A549 (cell line): Measurements from ENCODE around the gene S100A4. TPM values are rescaled to one million over a fixed set of nuclear protein-coding genes. Genes with fewer than 3 reads are reported as not detected.
A peak's percentile ranks its signal among the peaks of the same experiment; 100 is the strongest.

Experiments used
- ATAC-seq, 2 experiments: fragments of 200-7000 bp in 1 of 2; fragments of >200 bp in 1 of 2; cut with Nextera tagmentation in 1 of 2; cut with Tn5 transposase in 1 of 2; 3 replicates each; pipeline versions ENCODE4 v1.8.0 to v1.9.1; 2018 to 2020; ENCODE audit warnings: mild to moderate bottlenecking in 1 of 2, moderate library complexity in 1 of 2
- CTCF ChIA-PET: fragments of 300-600 bp; sonication (Branson Sonifier 250); formaldehyde crosslinking; extraction: SDS; loops from one replicate; lab custom pipeline; 2021; ENCODE audit warnings: antibody characterized with exemption, inconsistent platforms; lab: Yijun Ruan, JAX
- POLR2A ChIA-PET: fragments of 350-600 bp; formaldehyde crosslinking; extraction: SDS; loops from one replicate; lab custom pipeline; 2021; ENCODE audit warnings: antibody characterized with exemption, inconsistent platforms; lab: Yijun Ruan, JAX
- DNase-seq, 2 experiments: peaks; one replicate each; pipeline versions ENCODE4 v3.0.0 to v3.0.0-alpha.2; 2011 to 2016; ENCODE audit warnings: low read depth in 1 of 2, low spot score in 1 of 2
- FAIRE-seq: peaks from 2 replicates; lab custom pipeline; 2011; peaks lifted over from hg19 to GRCh38; lab: Jason Lieb, UNC
- H3K27ac ChIP-seq, 2 experiments: fragments of >200 bp; sonication (Bioruptor Twin); formaldehyde crosslinking; 3 replicates each; pipeline ENCODE4 v1.5.1; 2016 to 2017
- H3K4me1 ChIP-seq: fragments of >200 bp; sonication (Bioruptor Twin); formaldehyde crosslinking; 3 replicates; pipeline ENCODE4 v1.6.1; 2016
- H3K4me2 ChIP-seq: fragments of >200 bp; sonication (Bioruptor Twin); formaldehyde crosslinking; 3 replicates; pipeline ENCODE4 v1.6.1; 2016
- H3K4me3 ChIP-seq: fragments of >200 bp; sonication (Bioruptor Twin); formaldehyde crosslinking; 3 replicates; pipeline ENCODE4 v1.5.1; 2016
- H3K9me3 ChIP-seq: fragments of >200 bp; sonication (Bioruptor Twin); formaldehyde crosslinking; 3 replicates; pipeline ENCODE4 v1.6.1; 2016
- BHLHE40 ChIP-seq: IDR thresholded peaks from 2 replicates; pipeline ENCODE4 v1.6.1; 2012; ENCODE audit warnings: low read depth, low read length, inconsistent platforms
- CBX2 ChIP-seq: fragments of 200-600 bp; sonication (generic); IDR thresholded peaks from 2 replicates; pipeline ENCODE4 v1.6.1; 2016; ENCODE audit warnings: low read depth, mild to moderate bottlenecking, borderline replicate concordance
- CBX8 ChIP-seq: fragments of 200-600 bp; sonication (generic); IDR thresholded peaks from 2 replicates; pipeline ENCODE4 v1.6.1; 2016
- CEBPB ChIP-seq, 2 experiments: fragments of >200 bp in 1 of 2; sonication (Bioruptor Twin) in 1 of 2; formaldehyde crosslinking in 1 of 2; IDR thresholded peaks; 2 replicates each; pipeline ENCODE4 v1.6.1; 2012 to 2016
- CHD4 ChIP-seq: fragments of 200-600 bp; sonication (generic); IDR thresholded peaks from 2 replicates; pipeline ENCODE4 v1.6.1; 2016; ENCODE audit warnings: antibody characterized with exemption, mild to moderate bottlenecking, borderline replicate concordance
- EHMT2 ChIP-seq: fragments of 200-600 bp; sonication (generic); IDR thresholded peaks from 2 replicates; pipeline ENCODE4 v1.6.1; 2016; ENCODE audit warnings: antibody characterized with exemption, low read depth, mild to moderate bottlenecking, moderate library complexity
- EP300 ChIP-seq, 2 experiments: fragments of >200 bp; sonication (Bioruptor Twin); formaldehyde crosslinking; IDR thresholded peaks; 2 replicates in 1 of 2; 3 replicates in 1 of 2; pipeline ENCODE4 v1.6.1; 2016 to 2017
- FOSB ChIP-seq: fragments of 250-450 bp; sonication (Bioruptor Pico); IDR thresholded peaks from 2 replicates; pipeline ENCODE4 v1.5.0; 2020; ENCODE audit warnings: mild to moderate bottlenecking, moderate library complexity
- GATA3 ChIP-seq: IDR thresholded peaks from 2 replicates; pipeline ENCODE4 v1.6.1; 2012; ENCODE audit warnings: borderline replicate concordance
- HEYL ChIP-seq: fragments of 250-450 bp; sonication (Bioruptor Pico); IDR thresholded peaks from 2 replicates; pipeline ENCODE4 v1.8.0; 2021; ENCODE audit warnings: mild to moderate bottlenecking, moderate library complexity
- HOXA7 ChIP-seq: fragments of 250-450 bp; sonication (Bioruptor Pico); IDR thresholded peaks from 2 replicates; pipeline ENCODE4 v1.5.0; 2020; ENCODE audit warnings: mild to moderate bottlenecking, moderate library complexity
- HOXB5 ChIP-seq: fragments of 250-450 bp; sonication (Bioruptor Pico); IDR thresholded peaks from 2 replicates; pipeline ENCODE4 v1.5.0; 2020; ENCODE audit warnings: mild to moderate bottlenecking, moderate library complexity
- JUN ChIP-seq, 2 experiments: fragments of >200 bp; sonication (Bioruptor Twin); formaldehyde crosslinking; IDR thresholded peaks; 2 replicates in 1 of 2; 3 replicates in 1 of 2; pipeline ENCODE4 v1.6.1; 2016 to 2017
- KDM1A ChIP-seq: fragments of 200-600 bp; sonication (generic); IDR thresholded peaks from 2 replicates; pipeline ENCODE4 v1.6.1; 2016; ENCODE audit warnings: low read depth, mild to moderate bottlenecking
- MAFK ChIP-seq: fragments of 450-650 bp; IDR thresholded peaks from 2 replicates; pipeline ENCODE4 v1.6.1; 2014; ENCODE audit not compliant: partially characterized antibody
- MYC ChIP-seq: IDR thresholded peaks from 2 replicates; pipeline ENCODE4 v1.6.1; 2012; ENCODE audit warnings: mild to moderate bottlenecking, inconsistent platforms, low read length, improper control_type of control experiment, borderline replicate concordance
- NFE2L2 ChIP-seq: fragments of 150-350 bp; conservative IDR thresholded peaks from 2 replicates; pipeline ENCODE4 v1.6.1; 2014; ENCODE audit warnings: low read length
- NPAS2 ChIP-seq: fragments of 250-450 bp; sonication (Bioruptor Pico); IDR thresholded peaks from 2 replicates; pipeline ENCODE4 v1.8.0; 2022; ENCODE audit warnings: mild to moderate bottlenecking, moderate library complexity, borderline replicate concordance
- POLR2A ChIP-seq: IDR thresholded peaks from 2 replicates; pipeline ENCODE4 v1.6.1; 2012; ENCODE audit warnings: mild to moderate bottlenecking, low read length
- POLR2AphosphoS2 ChIP-seq: conservative IDR thresholded peaks from 2 replicates; pipeline ENCODE4 v1.6.1; 2012; ENCODE audit warnings: low read length, improper control_type of control experiment, inconsistent platforms
- RAD21 ChIP-seq, 2 experiments: fragments of >200 bp in 1 of 2; sonication (Bioruptor Twin) in 1 of 2; formaldehyde crosslinking in 1 of 2; IDR thresholded peaks in 1 of 2; conservative IDR thresholded peaks in 1 of 2; 2 replicates in 1 of 2; 3 replicates in 1 of 2; pipeline ENCODE4 v1.6.1; 2012 to 2018; ENCODE audit warnings: inconsistent platforms in 1 of 2
- RFX5 ChIP-seq: fragments of 450-650 bp; IDR thresholded peaks from 2 replicates; pipeline ENCODE4 v1.7.1; 2014; ENCODE audit warnings: antibody characterized with exemption, mild to moderate bottlenecking, moderate library complexity
- TP53 ChIP-seq: fragments of 250-450 bp; sonication (Bioruptor Pico); IDR thresholded peaks from 2 replicates; pipeline ENCODE4 v1.5.0; 2021; ENCODE audit warnings: mild to moderate bottlenecking, moderate library complexity
- ZFP36 ChIP-seq: fragments of 450-650 bp; IDR thresholded peaks from 2 replicates; pipeline ENCODE4 v1.6.1; 2014; ENCODE audit warnings: borderline replicate concordance; ENCODE audit not compliant: partially characterized antibody
- ZNF302 ChIP-seq: fragments of 250-450 bp; sonication (Bioruptor Pico); IDR thresholded peaks from 2 replicates; pipeline ENCODE4 v1.9.0; 2021; ENCODE audit warnings: inconsistent platforms, mild to moderate bottlenecking, moderate library complexity
- WGBS: methylation state at CpG from one replicate; pipeline ENCODE4 v1.1.6; 2017; ENCODE audit errors: missing lambda C conversion rate; 5-methylcytosine and 5-hydroxymethylcytosine counted together
- polyA plus RNA-seq, 4 experiments: library from polyadenylated mRNA; depleted of rRNA in 3 of 4; stranded (reverse); fragments of >200 nt; fragmentation: RNase III in 1 of 4; extraction: RNeasy Plus Mini Kit Qiagen cat#74134 plus additional on column Dnase treatment in 1 of 4; gene quantifications; 2 replicates in 3 of 4; 3 replicates in 1 of 4; pipeline ENCODE4 v1.2.3, GENCODE V29; 2011 to 2017
- TF ChIP-seq, protein P1 (sequence below): fragments of 250-450 bp; sonication (Bioruptor Pico); IDR thresholded peaks from 2 replicates; pipeline ENCODE4 v1.5.0; 2021; ENCODE audit warnings: mild to moderate bottlenecking, moderate library complexity, borderline replicate concordance
- TF ChIP-seq, protein P2 (sequence below): fragments of 250-450 bp; sonication (Bioruptor Pico); IDR thresholded peaks from 2 replicates; pipeline ENCODE4 v1.5.0; 2020; ENCODE audit warnings: low read depth, mild to moderate bottlenecking, moderate library complexity
- TF ChIP-seq, protein P3 (sequence below): IDR thresholded peaks from 2 replicates; pipeline ENCODE4 v1.6.1; 2012
- TF ChIP-seq, protein P4 (sequence below): fragments of 450-650 bp; IDR thresholded peaks from 2 replicates; pipeline ENCODE4 v1.6.1; 2014; ENCODE audit warnings: antibody characterized with exemption
- TF ChIP-seq, protein P5 (sequence below): IDR thresholded peaks from 2 replicates; pipeline ENCODE4 v1.6.1; 2012; ENCODE audit warnings: low read depth, borderline replicate concordance

S100A4 gene
- polyA plus RNA-seq, 2 of the 4 experiments (the other 2 are of a cell fraction): 590 to 2,584 TPM

DNA sequence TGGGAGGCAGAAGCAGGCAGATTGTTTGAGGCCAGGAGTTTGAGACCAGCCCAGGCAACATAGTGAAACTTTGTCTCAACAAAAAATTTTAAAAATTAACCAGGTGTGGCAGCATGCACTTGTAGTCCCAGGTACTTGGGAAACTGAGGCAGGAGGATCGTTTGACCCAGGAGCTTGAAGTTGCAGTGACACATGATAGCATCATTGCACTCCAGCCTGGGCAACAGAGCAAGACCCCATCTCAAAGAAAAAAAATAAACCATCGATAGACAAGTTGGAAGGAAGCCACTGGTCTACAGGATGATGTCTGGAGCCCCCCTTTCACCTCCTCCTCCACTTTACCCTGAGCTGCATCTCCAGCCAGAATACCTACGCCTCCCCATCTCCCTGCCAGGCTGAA is 26.4 kb downstream of the S100A4 start:
- WGBS: 71% methylated on average over 3 of the region's 3 CpGs
- FAIRE-seq (no peak), DNase-seq (no peak), ATAC-seq (no peak)
- ChIA-PET POLR2A (interaction anchor here (0.6 kb wide), 1 partner anchor 26 kb away, joined by 3 read pairs; no protein-coding TSS in a partner anchor), CTCF (interaction anchor here (1.0 to 7.2 kb wide), 7 partner anchors 8 to 467 kb away, joined by 3 to 91 read pairs (median 18); partner anchors contain the start of genes RAB13, S100A1, S100A13 and S100A6)
- Histone ChIP-seq H3K27ac (no peak overlapping the region), H3K4me1 (peaks cover 14% of the 10 kb centered on the region), H3K4me2 (no peak overlapping the region), H3K9me3 (no peaks in the 10 kb centered on the region), H3K4me3 (no peak overlapping the region)
- TF ChIP-seq EP300 (IDR thresholded peaks at IDR 0.05) (no peak), POLR2A (no peak), TP53 (no peak), RAD21 (conservative IDR thresholded peaks at IDR 0.05 in 1 of 2, IDR thresholded peaks at IDR 0.05 in 1 of 2) (no peak), CBX8 (no peak), ZFP36 (no peak), HOXB5 (CRISPR knock-in tag) (no peak), EHMT2 (no peak), KDM1A (no peak), RFX5 (no peak)
- TF ChIP-seq, protein P1, sequence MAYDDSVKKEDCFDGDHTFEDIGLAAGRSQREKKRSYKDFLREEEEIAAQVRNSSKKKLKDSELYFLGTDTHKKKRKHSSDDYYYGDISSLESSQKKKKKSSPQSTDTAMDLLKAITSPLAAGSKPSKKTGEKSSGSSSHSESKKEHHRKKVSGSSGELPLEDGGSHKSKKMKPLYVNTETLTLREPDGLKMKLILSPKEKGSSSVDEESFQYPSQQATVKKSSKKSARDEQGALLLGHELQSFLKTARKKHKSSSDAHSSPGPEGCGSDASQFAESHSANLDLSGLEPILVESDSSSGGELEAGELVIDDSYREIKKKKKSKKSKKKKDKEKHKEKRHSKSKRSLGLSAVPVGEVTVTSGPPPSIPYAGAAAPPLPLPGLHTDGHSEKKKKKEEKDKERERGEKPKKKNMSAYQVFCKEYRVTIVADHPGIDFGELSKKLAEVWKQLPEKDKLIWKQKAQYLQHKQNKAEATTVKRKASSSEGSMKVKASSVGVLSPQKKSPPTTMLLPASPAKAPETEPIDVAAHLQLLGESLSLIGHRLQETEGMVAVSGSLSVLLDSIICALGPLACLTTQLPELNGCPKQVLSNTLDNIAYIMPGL (CRISPR knock-in tag): no peak

DNA sequence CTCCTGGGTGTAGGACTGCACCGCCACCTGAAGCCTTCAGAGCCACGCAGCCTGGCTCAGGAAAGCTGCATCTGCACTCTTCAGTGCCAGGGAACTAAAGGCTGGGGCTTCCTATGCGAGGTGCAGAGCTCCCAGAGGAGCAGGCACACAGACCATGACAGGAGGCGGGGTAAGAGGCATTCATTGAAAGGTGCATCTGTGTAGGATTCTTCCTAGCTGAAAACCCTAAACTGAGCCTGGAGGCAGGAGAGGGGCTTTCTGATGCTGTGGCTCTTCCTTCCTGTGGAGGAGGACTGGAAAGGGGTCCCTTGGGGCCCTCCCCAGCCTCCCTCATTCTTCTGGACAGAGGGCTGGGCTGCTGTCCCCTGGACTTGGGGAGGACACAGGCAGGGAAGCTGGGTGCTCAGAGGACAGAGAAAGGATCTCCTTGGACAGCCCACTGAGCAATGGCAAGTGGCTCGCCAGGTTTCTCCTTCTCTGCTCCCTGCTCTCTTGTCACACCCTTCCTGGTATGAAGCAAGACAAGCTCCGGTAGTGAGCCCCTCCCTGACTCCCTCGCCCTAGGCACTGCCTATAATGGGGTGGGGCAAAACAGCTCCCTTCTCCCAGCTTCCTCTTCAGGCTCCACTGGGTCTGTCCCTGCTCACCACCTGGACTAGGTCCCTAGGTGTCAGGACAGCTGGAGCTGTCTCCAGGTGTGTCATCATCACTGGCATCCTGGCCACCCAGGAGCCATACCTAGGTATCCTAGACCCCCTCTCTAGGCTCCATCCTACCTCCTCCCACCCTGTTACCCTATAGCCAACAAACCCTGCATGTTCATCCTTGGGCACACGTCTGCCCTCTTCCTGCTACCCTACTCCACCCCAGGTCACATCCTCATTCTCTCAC is 29.9 kb downstream of the S100A4 start:
- Histone ChIP-seq H3K27ac (peak overlapping the region; percentile 52 to 80; a peak in 5 of 6 replicates), H3K4me3 (no peak overlapping the region), H3K9me3 (no peaks in the 10 kb centered on the region), H3K4me1 (peaks cover 22% of the 10 kb centered on the region), H3K4me2 (peak overlapping the region; percentile 53)
- ATAC-seq (peak; percentile 52 to 79; a peak in 5 of 6 replicates), FAIRE-seq (no peak), DNase-seq (peak in 1 of 2 experiments; percentile 65)
- POLR2A ChIA-PET: no interaction called here
- CTCF ChIA-PET: interaction anchor here (1.5 to 13.0 kb wide), 8 partner anchors 8 to 163 kb away, joined by 3 to 273 read pairs (median 8); partner anchors contain the start of genes S100A1, S100A13 and S100A6
- TF ChIP-seq MYC (no peak), FOSB (no peak), CEBPB (IDR thresholded peaks at IDR 0.05) (peak in 1 of 2 experiments; percentile 41; a peak in 1 of 4 replicates), CHD4 (no peak), ZNF302 (CRISPR knock-in tag) (no peak)
- TF ChIP-seq, protein P2, sequence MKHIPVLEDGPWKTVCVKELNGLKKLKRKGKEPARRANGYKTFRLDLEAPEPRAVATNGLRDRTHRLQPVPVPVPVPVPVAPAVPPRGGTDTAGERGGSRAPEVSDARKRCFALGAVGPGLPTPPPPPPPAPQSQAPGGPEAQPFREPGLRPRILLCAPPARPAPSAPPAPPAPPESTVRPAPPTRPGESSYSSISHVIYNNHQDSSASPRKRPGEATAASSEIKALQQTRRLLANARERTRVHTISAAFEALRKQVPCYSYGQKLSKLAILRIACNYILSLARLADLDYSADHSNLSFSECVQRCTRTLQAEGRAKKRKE (CRISPR knock-in tag): no peak
- TF ChIP-seq, all 56 proteins: peak for 1
- 43% methylated on average over 8 of the region's 8 CpGs for WGBS

DNA sequence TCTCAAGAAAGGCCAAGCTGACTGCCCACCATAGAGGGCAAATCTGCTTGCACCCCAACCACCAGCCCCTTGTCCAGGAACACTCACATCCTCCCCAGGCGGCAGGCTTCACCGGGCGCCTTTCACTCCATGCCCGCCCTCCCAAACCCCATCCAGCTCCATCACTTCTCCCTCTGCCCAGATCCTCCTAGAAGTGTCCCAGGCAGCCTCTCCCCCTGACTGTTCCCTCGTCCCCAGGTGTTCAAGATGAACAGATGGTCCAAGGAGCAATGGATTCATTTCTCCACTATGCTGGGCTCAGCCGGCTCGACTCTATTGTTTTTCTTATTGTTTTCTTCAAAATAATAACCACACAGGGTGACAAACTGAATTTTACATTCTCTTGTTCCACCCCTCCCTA is 31.9 kb downstream of the S100A4 start:
- FAIRE-seq (no peak), ATAC-seq (no peak), DNase-seq (no peak)
- CTCF ChIA-PET: interaction anchor here (1.0 to 13.0 kb wide), 7 partner anchors 8 to 161 kb away, joined by 3 to 273 read pairs (median 42); partner anchors contain the start of genes S100A1, S100A13 and S100A6
- POLR2A ChIA-PET: no interaction called here
- Histone ChIP-seq H3K4me1 (peaks cover 24% of the 10 kb centered on the region), H3K4me2 (no peak overlapping the region), H3K4me3 (no peak overlapping the region), H3K9me3 (no peaks in the 10 kb centered on the region), H3K27ac (no peak overlapping the region; a peak in 1 of 6 replicates)
- 94% methylated on average over 7 of the region's 7 CpGs for WGBS
- TF ChIP-seq HOXA7 (CRISPR knock-in tag): no peak
- TF ChIP-seq BHLHE40: no peak
- TF ChIP-seq JUN (IDR thresholded peaks at IDR 0.05): no peak
- no peak for TF ChIP-seq HEYL (CRISPR knock-in tag)
- TF ChIP-seq, protein P3, sequence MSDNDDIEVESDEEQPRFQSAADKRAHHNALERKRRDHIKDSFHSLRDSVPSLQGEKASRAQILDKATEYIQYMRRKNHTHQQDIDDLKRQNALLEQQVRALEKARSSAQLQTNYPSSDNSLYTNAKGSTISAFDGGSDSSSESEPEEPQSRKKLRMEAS: no peak
- TF ChIP-seq POLR2AphosphoS2: no peak
- TF ChIP-seq, protein P4, sequence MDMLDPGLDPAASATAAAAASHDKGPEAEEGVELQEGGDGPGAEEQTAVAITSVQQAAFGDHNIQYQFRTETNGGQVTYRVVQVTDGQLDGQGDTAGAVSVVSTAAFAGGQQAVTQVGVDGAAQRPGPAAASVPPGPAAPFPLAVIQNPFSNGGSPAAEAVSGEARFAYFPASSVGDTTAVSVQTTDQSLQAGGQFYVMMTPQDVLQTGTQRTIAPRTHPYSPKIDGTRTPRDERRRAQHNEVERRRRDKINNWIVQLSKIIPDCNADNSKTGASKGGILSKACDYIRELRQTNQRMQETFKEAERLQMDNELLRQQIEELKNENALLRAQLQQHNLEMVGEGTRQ: no peak
- TF ChIP-seq, protein P5, sequence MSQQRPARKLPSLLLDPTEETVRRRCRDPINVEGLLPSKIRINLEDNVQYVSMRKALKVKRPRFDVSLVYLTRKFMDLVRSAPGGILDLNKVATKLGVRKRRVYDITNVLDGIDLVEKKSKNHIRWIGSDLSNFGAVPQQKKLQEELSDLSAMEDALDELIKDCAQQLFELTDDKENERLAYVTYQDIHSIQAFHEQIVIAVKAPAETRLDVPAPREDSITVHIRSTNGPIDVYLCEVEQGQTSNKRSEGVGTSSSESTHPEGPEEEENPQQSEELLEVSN: no peak
- TF ChIP-seq ZNF302 (CRISPR knock-in tag): no peak
- no peak for TF ChIP-seq NFE2L2
- TF ChIP-seq MAFK: no peak
- no peak for TF ChIP-seq CEBPB (IDR thresholded peaks at IDR 0.05)
- TF ChIP-seq CBX2: no peak
- TF ChIP-seq GATA3: no peak
- TF ChIP-seq NPAS2: no peak
